PFSK-1 (cell line): ENCODE measurements around the gene ATAD3C.

Experiments used
- FOXP2 ChIP-seq: optimal IDR thresholded peaks from 2 replicates; pipeline ENCODE3; 2011; ENCODE audit warnings: borderline replicate concordance, control low read depth, inconsistent platforms; ENCODE audit not compliant: insufficient read depth; ENCODE audit errors: extremely low read length, extremely low read depth
- POLR2AphosphoS5 ChIP-seq: IDR thresholded peaks from 2 replicates; pipeline ENCODE4 v1.6.1; 2012; ENCODE audit warnings: low read depth, mild to moderate bottlenecking, control low read depth, low read length, moderate library complexity
- SIN3A ChIP-seq: IDR thresholded peaks from 2 replicates; pipeline ENCODE4 v1.6.1; 2012; ENCODE audit warnings: mild to moderate bottlenecking, low read length, moderate library complexity, borderline replicate concordance; ENCODE audit not compliant: insufficient read depth
- TAF1 ChIP-seq: IDR thresholded peaks from 2 replicates; pipeline ENCODE4 v1.6.1; 2012; ENCODE audit warnings: low read length, control low read depth, borderline replicate concordance; ENCODE audit not compliant: insufficient read depth
- TF ChIP-seq, protein P1 (sequence below), 2 experiments: IDR thresholded peaks; 2 replicates each; pipeline versions ENCODE4 v1.6.1 to v1.8.0; 2011 to 2012; ENCODE audit warnings: low read depth in 2 of 2, low read length in 2 of 2, control low read depth in 1 of 2, inconsistent platforms in 1 of 2, mild to moderate bottlenecking in 1 of 2, moderate library complexity in 1 of 2; ENCODE audit not compliant: insufficient read depth in 1 of 2

The ATAD3C gene

DNA sequence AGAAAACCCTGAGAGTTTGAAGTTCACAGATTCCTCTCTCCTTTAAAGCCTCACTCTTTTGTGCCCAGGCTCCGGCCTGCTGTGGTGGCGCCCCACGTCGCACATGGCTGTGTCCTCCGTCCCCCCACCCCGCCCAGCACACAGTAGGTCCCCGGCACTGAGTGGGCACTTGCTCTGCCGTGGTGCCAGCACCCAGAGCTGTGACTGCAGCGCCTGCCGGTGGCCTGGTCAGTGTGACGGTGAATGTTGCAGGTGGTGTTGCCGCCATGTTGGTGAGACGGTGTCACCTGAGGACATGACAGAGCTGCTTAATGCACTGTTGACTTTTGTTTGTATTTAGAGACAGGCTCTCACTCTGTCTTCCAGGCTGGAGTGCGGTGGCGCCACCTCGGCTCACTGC, 3.4 kb downstream of the ATAD3C start:
- no peak for TF ChIP-seq POLR2AphosphoS5
- TF ChIP-seq SIN3A, result no peak
- no peak for TF ChIP-seq FOXP2
- no peak for TF ChIP-seq TAF1
- TF ChIP-seq, protein P1, sequence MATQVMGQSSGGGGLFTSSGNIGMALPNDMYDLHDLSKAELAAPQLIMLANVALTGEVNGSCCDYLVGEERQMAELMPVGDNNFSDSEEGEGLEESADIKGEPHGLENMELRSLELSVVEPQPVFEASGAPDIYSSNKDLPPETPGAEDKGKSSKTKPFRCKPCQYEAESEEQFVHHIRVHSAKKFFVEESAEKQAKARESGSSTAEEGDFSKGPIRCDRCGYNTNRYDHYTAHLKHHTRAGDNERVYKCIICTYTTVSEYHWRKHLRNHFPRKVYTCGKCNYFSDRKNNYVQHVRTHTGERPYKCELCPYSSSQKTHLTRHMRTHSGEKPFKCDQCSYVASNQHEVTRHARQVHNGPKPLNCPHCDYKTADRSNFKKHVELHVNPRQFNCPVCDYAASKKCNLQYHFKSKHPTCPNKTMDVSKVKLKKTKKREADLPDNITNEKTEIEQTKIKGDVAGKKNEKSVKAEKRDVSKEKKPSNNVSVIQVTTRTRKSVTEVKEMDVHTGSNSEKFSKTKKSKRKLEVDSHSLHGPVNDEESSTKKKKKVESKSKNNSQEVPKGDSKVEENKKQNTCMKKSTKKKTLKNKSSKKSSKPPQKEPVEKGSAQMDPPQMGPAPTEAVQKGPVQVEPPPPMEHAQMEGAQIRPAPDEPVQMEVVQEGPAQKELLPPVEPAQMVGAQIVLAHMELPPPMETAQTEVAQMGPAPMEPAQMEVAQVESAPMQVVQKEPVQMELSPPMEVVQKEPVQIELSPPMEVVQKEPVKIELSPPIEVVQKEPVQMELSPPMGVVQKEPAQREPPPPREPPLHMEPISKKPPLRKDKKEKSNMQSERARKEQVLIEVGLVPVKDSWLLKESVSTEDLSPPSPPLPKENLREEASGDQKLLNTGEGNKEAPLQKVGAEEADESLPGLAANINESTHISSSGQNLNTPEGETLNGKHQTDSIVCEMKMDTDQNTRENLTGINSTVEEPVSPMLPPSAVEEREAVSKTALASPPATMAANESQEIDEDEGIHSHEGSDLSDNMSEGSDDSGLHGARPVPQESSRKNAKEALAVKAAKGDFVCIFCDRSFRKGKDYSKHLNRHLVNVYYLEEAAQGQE (IDR thresholded peaks at IDR 0.05; ENCODE audit: insufficient read depth in 1 of 2, low read depth in 2 of 2, low read length in 2 of 2), result no peak

- TF ChIP-seq POLR2AphosphoS5, result no peak
- TF ChIP-seq FOXP2, result no peak
- TF ChIP-seq SIN3A, result no peak
- no peak for TF ChIP-seq TAF1
Observed at GRCh38 chr1:1455366-1455884, 5.9 kb downstream of the ATAD3C start.

DNA sequence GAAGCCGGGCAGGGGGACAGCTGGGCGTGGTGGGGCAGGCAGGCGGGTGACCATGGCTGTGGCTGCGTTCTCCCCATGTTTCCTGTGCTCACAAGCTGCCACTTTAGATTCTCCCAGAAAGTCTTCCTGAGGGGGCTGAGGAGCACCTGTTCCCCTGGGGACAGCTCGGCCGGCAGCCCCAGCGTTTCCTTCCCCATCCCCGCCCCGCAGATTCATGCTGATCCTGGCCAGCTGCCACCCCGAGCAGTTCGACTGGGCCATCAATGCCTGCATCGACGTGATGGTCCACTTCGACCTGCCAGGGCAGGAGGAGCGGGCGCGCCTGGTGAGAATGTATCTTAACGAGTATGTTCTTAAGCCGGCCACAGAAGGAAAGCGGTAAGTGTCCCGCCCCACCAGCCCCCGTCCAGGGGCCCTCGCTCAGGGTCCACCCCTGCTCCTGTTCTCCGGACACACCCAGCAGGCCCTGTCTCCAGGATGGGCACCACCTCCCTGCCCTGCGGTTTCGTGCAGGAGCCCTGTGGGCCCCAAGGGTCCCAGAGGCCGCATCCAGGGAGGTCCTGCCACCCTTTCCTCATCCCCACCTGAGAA, 11.1 kb downstream of the ATAD3C start:
- no peak for TF ChIP-seq POLR2AphosphoS5
- TF ChIP-seq SIN3A, result no peak
- no peak for TF ChIP-seq FOXP2
- no peak for TF ChIP-seq TAF1
- TF ChIP-seq, protein P1 (IDR thresholded peaks at IDR 0.05; ENCODE audit: insufficient read depth in 1 of 2, low read depth in 2 of 2, low read length in 2 of 2), result no peak

DNA sequence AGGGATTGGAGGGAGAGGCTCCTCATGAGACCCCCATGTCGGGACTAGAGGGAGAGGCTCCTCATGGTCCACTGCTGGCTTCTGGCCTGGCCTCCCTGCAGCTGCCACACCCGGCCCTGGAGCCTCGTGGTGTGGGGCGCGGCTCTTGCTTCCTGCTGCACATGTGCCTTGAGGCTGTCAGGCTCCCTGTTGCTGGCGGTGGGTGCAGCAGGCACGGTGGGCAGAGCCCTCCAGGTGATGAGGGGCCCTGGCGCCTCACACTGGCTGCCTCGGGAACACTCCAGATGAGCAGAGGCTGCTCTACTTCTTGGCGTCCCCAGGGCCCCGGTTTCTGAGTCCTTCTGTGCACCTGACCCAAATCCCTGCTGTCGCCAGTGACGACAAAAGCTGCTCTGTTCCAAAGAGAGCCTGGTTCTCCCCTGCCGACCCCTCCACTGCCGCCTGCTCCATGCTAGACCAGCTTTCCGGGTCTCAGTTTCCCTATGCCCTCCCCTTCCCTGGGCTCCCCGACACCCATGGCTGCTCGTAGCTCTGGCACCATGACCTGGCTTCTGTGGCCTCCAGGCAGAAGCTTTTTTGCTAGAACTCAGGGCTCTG, 12.3 kb downstream of the ATAD3C start:
- TF ChIP-seq TAF1, result no peak
- no peak for TF ChIP-seq FOXP2
- no peak for TF ChIP-seq SIN3A
- TF ChIP-seq, protein P1 (IDR thresholded peaks at IDR 0.05; ENCODE audit: insufficient read depth in 1 of 2, low read depth in 2 of 2, low read length in 2 of 2), result no peak
- no peak for TF ChIP-seq POLR2AphosphoS5

- TF ChIP-seq POLR2AphosphoS5 (no peak), FOXP2 (no peak), TAF1 (no peak), SIN3A (no peak)
- TF ChIP-seq, protein P1 (IDR thresholded peaks at IDR 0.05; ENCODE audit: insufficient read depth in 1 of 2, low read depth in 2 of 2, low read length in 2 of 2), result no peak
Observed at GRCh38 chr1:1462318-1462966, 13.0 kb downstream of the ATAD3C start.
